ENCODE results near the gene FAM177B. TPM values are rescaled to one million over a fixed set of nuclear protein-coding genes. Genes with fewer than 3 reads are reported as not detected.

Gene FAM177B
- total RNA-seq, 1 donor from 2014 or later, result not detected

GRCh38 chr1:222749927-222750326 is 12.9 kb downstream of the FAM177B start:
- DNase-seq (ENCODE audit: low spot score in 2 of 2), result no peak
- Histone ChIP-seq H3K4me3 (no peak overlapping the region), H3K4me1 (peaks cover 0 to 4% of the 10 kb centered on the region in 2 donors), H3K27me3 (no peaks in the 10 kb centered on the region), H3K27ac (no peak overlapping the region), H3K9me3 (no peaks in the 10 kb centered on the region), H3K36me3 (no peaks in the 10 kb centered on the region)
- intact Hi-C loops (cut with DNase I), result loop anchor here (10.0 kb wide), 1 partner anchor 1135 kb away; no protein-coding TSS in a partner anchor
- no peak for TF ChIP-seq CTCF (IDR thresholded peaks at IDR 0.05)

GRCh38 chr1:222750651-222751050 is 13.6 kb downstream of the FAM177B start:
- Histone ChIP-seq H3K4me3 (no peak overlapping the region), H3K36me3 (no peaks in the 10 kb centered on the region), H3K4me1 (peaks cover 0 to 4% of the 10 kb centered on the region in 2 donors), H3K27ac (no peak overlapping the region), H3K9me3 (no peaks in the 10 kb centered on the region), H3K27me3 (no peaks in the 10 kb centered on the region)
- intact Hi-C loops (cut with DNase I), result loop anchor here (10.0 kb wide), 1 partner anchor 1134 kb away; no protein-coding TSS in a partner anchor
- TF ChIP-seq CTCF (IDR thresholded peaks at IDR 0.05), result no peak
- no peak for DNase-seq (ENCODE audit: low spot score in 2 of 2)

- DNase-seq (ENCODE audit: low spot score in 2 of 2), result no peak
- H3K36me3 ChIP-seq, result no peaks in the 10 kb centered on the region
- no peaks in the 10 kb centered on the region for H3K9me3 ChIP-seq
- H3K4me3 ChIP-seq, result no peak overlapping the region
- no peaks in the 10 kb centered on the region for H3K27me3 ChIP-seq
- H3K4me1 ChIP-seq, result peaks cover 0 to 4% of the 10 kb centered on the region in 2 donors
- intact Hi-C loops (cut with DNase I), result loop anchor here (10.0 kb wide), 1 partner anchor 1134 kb away; no protein-coding TSS in a partner anchor
- H3K27ac ChIP-seq, result no peak overlapping the region
- no peak for TF ChIP-seq CTCF (IDR thresholded peaks at IDR 0.05)
Measured at GRCh38 chr1:222751255-222751654, 14.3 kb downstream of the FAM177B start.

GRCh38 chr1:222754366-222755139 is 17.6 kb downstream of the FAM177B start:
- H3K27me3 ChIP-seq, result no peaks in the 10 kb centered on the region
- H3K27ac ChIP-seq, result peak overlapping the region; percentile 64 to 77
- intact Hi-C loops (cut with DNase I), result loop anchor here (2.0 to 10.0 kb wide), 3 partner anchors 42 to 1130 kb away; partner anchors contain the start of genes AIDA, BROX and DISP1
- DNase-seq (ENCODE audit: low spot score in 2 of 2), result peak; percentile 53 to 81
- H3K4me1 ChIP-seq, result peaks cover 0 to 4% of the 10 kb centered on the region in 2 donors
- no peak for TF ChIP-seq CTCF (IDR thresholded peaks at IDR 0.05)
- H3K4me3 ChIP-seq, result peak overlapping the region in 1 of 2 donors; percentile 28
- no peaks in the 10 kb centered on the region for H3K36me3 ChIP-seq
- H3K9me3 ChIP-seq, result no peaks in the 10 kb centered on the region

GRCh38 chr1:222757646-222758268 is 20.8 kb downstream of the FAM177B start:
- H3K36me3 ChIP-seq, result no peaks in the 10 kb centered on the region
- H3K4me1 ChIP-seq, result peaks cover 0 to 4% of the 10 kb centered on the region in 2 donors
- no peaks in the 10 kb centered on the region for H3K9me3 ChIP-seq
- H3K4me3 ChIP-seq, result no peak overlapping the region
- peak overlapping the region; percentile 46 to 59 for H3K27ac ChIP-seq
- no peaks in the 10 kb centered on the region for H3K27me3 ChIP-seq
- intact Hi-C loops (cut with DNase I), result loop anchor here (10.0 kb wide), 1 partner anchor 1127 kb away; no protein-coding TSS in a partner anchor
- DNase-seq (ENCODE audit: low spot score in 2 of 2), result no peak
- no peak for TF ChIP-seq CTCF (IDR thresholded peaks at IDR 0.05)

All from ascending aorta (tissue), 2 donors.